DMS153 (cell line): Measurements from ENCODE around the gene MAPK13.
"Not testable (repeated sequence)": the region's sequence is repeated elsewhere in the genome, so short reads cannot be mapped to it uniquely, and the experiment has no call there.

Experiments used
- DNase-seq: peaks from one replicate; lab custom pipeline; 2025; lab: John Stamatoyannopoulos, UW

The MAPK13 gene

GRCh38 chr6:36129941-36130666 lies at the start of gene MAPK13:
TSS of gene MAPK13 (plus strand) at chr6:36130513. CDS start at chr6:36130583, 70 bp downstream.
- no peak for DNase-seq

GRCh38 chr6:36082318-36082717 lies 48.0 kb upstream of the MAPK13 start:
- DNase-seq: no peak

- no peak for DNase-seq
Observed at GRCh38 chr6:36083446-36083845, 46.9 kb upstream of the MAPK13 start.

DNA sequence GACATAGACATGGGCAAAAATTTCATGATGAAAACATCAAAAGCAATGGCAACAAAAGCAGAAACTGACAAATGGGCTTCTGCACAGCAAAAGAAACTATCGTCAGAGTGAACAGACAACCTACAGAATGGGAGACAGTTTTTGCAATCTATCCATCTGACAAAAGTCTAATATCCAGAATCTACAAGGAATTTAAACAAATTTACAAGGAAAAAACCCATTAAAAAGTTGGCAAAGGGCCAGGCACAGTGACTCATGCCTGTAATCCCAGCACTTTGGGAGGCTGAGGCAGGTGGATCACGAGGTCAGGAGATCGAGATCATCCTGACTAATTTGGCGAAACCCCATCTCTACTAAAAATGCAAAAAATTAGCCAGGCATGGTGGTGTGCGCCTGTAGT lies 42.1 kb upstream of the MAPK13 start:
- DNase-seq: not testable (repeated sequence)

GRCh38 chr6:36089048-36089447 lies 41.3 kb upstream of the MAPK13 start:
- DNase-seq: no peak

- DNase-seq: no peak
Observed at GRCh38 chr6:36094238-36094637, 36.1 kb upstream of the MAPK13 start.

DNA sequence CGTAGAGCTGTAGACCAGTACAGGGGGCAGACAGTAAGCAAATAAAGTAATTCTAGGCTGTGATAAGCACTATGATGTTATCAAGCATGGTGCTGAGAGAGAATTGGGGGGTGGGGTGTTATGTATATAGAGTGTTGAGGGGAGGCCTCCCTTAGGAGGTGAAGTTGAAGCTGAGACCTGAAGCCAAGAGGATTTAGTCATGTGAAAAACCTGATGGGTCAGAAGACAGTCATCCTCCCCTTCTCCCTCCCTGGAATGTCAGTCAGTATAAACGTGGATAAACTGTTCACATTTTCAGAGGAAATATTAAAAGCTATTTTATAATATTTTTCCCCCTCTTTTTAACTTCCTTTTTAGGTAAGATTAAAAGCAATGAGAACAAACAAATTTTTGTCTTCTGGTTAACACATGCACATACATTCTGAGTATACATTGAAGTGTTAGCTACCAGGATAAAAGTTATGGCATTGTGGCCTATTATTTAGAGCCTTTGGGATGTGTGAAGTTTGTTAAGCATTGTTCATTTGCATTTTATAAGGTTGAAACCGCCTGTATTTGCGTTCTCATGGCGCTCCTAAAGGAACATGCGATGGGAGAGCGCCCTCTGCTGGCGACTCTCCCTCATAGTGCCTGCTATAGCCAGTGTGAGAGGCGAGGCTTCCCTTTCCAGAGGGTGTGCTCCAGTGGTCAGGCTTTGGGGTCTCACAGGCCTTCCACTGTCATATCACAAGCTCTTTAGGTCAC lies 35.4 kb upstream of the MAPK13 start:
- DNase-seq: peak; percentile 29

GRCh38 chr6:36095497-36096391 lies 34.6 kb upstream of the MAPK13 start:
- no peak for DNase-seq

GRCh38 chr6:36098253-36098919 lies 31.9 kb upstream of the MAPK13 start:
- no peak for DNase-seq

DNA sequence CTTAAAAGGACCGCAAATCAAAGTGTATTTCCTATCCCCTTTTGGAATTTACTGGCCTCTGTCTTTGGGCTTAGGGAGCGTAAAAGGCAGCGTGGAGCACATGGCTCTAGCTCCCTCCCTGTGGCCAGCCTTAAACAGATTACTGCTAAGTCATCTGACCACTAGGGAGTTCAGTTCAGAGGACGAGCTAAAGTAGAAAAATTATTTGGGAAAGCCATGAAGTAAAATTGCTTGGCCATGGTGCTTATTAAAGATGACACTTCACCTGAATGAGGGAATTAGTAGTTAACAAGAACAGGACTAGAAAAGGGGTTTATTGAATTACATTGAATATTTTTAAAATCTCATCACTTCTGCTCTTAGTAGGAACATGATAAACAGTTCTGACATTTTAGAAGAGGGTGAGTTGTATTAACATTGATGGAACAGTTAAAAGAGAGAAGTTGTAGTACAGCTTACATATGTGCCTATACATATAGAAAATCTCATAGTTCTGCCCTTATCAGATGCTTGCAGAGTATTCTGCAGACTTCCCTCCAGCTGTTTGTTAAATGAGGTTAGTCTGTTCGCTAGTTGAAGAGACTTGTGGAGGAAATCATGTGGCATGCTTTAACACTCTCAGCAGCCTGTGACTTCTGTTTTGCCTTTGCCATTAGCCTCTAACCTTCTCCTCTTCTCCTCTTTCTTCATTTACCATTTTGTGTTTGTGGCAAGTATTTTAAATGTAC lies 31.2 kb upstream of the MAPK13 start:
- DNase-seq: no peak

- DNase-seq: no peak
Observed at GRCh38 chr6:36099869-36100483, 30.3 kb upstream of the MAPK13 start.

DNA sequence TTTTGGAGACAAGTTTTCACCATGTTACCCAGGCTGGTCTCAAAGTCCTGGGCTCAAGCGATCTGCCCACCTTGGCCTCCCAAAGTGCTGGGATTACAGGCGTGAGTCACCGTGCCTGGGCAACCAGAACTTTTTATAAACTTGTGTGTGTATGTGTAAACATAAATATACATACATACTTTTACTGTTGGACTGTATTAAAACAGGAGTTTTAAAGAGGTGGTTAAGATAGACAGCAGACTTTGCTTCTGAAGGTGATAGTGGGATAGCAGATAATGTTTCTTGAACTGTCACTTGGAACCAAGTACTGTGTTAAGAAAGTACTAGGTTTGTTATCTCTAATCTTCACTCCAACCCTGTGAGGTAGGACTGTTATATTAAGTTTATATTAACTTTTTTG lies 28.6 kb upstream of the MAPK13 start:
- no peak for DNase-seq

DNA sequence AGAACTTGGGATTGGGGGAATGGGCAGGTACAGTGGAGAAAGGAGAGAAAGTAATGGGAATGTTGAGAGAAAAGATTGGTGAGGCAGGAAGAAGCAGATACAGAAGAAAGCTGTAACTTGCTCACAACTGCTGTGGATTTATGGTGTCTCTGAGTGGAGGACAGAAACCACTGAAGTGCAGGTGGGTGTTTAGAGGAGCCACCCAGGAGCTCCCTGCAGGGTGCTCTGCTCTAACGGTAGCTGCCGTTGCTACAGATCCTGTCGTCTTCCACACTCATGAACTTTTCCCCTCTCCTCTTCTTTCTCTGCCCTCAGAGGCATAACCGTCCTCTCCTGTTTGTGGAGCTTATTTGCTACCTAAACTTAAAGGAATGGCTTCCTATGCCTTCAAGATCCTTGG lies 27.5 kb upstream of the MAPK13 start:
- DNase-seq: no peak

DNA sequence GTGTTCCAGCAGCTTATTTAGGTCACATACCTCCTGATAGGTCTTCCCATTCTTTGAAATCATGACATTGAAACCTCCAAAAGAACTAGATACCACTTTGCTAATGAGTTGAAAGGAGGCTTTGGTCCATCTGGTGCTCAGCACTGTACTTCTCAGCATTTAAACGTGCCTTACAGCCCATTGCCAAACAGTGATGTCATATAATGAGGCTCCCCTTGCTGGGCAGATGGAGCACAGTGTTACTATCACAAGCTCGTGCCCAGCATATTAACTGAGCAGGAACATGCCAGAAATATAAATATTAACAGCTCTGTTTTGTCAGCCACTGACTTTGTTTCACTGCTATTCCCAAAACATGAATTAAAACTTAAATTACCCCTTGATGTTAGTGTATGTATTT lies 25.5 kb upstream of the MAPK13 start:
- no peak for DNase-seq

- DNase-seq: no peak
Observed at GRCh38 chr6:36109092-36109491, 21.2 kb upstream of the MAPK13 start.

DNA sequence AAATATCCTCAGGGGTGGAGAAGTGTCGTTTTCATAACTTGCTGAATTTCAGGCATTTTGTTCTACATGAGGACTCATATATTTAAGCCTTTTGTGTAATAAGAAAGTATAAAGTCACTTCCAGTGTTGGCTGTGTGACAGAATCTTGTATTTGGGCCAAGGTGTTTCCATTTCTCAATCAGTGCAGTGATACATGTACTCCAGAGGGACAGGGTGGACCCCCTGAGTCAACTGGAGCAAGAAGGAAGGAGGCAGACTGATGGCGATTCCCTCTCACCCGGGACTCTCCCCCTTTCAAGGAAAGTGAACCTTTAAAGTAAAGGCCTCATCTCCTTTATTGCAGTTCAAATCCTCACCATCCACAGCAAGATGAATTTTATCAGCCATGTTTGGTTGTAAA lies 20.3 kb upstream of the MAPK13 start:
- no peak for DNase-seq

DNA sequence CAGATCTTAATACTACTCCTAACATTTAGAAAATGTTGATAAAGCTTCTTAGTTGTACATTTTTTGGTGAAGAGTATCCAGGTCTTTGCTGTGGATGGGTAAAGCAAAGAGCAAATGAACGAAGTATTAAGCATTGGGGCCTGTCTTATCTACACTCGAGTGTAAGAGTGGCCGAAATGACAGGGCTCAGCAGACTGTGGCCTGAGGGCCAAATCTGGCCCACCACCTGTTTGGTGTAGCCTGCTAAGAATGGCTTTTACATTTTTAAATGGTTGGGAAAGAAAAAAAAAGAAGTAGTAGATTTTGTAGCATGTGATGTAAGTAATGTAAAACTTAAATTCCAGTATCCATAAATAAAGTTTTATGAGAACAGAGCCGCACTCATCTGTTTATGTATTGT lies 19.4 kb upstream of the MAPK13 start:
- DNase-seq: no peak

DNA sequence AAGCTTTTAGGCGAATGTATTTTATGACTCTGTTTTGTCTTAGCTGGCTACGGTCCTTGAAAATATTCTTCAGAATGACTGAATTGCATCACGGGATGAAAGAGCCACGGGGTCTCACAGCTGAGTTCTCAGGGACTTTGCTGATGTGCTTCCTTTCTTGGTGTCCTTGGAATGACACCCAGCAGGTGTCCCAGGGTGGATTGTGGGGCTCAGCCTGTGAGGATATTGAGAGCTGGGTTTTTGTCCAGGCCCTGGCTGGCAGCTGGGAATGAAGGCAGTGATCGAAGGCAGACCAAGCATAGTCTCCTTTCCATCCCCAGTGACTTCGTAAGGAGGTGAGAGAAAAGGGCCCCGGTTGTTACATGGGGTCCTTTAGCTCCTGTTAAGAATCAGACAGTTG lies 18.8 kb upstream of the MAPK13 start:
- no peak for DNase-seq

DNA sequence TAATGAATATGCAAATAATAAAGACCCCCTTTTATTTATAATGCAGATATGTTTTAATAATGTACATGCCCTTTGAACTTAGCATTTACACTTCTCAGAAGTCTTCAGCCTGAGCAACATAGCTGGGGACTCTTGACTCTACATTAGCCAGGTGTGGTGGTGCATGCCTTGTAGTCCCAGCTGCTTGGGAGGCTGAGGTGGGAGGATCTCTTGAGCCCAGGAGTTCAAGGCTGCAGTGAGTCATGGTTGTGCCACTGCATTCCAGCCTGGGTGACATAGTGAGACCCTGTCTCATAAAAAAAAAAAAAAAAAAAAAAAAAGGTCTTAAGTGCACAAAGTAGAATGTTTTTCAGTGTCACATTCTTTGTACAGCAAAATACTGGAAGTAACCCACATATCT lies 17.3 kb upstream of the MAPK13 start:
- no peak for DNase-seq

DNA sequence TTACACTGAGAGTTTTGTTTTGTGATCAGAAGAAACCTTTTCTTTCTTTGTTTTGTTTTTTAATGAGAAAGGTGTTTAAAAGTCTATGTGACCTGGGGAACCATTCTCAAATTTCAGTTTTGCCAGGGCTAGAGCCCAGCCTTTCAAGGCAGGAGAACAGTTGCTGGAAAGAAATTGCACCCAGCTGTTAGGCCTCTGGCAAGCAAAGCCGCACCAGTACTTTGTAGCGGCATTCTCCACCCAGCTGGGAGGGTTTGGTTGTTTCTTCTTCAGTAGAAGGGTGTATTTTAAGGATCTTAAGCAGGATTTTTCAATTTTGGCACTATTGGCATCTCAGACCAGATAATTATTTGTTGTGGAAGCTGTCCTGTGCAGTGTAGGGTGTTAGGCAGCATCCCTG lies 16.6 kb upstream of the MAPK13 start:
- DNase-seq: no peak
